NCI-H1092 treated with DMSO at 0.1 percent for 48 hours (cell line): ENCODE measurements around the gene DBX1.
"Not testable (repeated sequence)": the region's sequence is repeated elsewhere in the genome, so short reads cannot be mapped to it uniquely, and the experiment has no call there.

Experiments
- DNase-seq: peaks from one replicate; lab custom pipeline; 2025; lab: John Stamatoyannopoulos, UW

The DBX1 gene

DNA sequence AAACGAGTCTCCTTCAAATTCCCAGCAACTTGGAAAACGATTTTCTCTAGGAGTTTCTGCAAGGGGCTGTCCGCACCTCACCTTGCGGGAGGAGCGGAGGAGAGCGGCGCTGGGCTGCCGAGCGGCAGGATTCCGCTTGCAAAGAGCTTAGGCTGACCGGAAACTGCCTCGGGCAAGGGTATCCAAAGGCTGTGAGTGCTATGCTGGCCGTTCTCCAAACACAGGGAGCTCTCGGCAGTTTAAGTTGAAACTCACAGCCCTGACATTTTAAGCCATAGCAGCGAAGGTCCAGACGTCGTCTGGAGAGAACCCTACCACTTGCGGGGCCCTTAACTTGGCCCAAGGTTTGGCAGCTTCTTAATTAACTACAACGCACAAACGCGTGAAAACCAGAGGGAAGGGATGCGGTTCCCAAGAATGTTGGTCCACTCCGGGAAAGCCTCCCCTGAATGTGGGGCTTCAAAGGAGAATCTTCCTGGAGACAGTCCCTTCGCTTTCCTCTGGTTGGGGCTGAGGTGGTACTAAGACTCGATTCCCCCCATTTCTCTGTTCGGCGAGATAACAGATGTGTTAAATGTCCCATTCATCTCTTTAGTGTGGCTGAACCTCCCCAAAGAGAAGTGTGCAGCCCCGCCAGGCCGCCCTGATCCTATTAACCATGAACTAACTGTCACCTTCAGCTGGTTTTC lies 1.1 kb upstream of the DBX1 start:
- DNase-seq: peak; percentile 38

DNA sequence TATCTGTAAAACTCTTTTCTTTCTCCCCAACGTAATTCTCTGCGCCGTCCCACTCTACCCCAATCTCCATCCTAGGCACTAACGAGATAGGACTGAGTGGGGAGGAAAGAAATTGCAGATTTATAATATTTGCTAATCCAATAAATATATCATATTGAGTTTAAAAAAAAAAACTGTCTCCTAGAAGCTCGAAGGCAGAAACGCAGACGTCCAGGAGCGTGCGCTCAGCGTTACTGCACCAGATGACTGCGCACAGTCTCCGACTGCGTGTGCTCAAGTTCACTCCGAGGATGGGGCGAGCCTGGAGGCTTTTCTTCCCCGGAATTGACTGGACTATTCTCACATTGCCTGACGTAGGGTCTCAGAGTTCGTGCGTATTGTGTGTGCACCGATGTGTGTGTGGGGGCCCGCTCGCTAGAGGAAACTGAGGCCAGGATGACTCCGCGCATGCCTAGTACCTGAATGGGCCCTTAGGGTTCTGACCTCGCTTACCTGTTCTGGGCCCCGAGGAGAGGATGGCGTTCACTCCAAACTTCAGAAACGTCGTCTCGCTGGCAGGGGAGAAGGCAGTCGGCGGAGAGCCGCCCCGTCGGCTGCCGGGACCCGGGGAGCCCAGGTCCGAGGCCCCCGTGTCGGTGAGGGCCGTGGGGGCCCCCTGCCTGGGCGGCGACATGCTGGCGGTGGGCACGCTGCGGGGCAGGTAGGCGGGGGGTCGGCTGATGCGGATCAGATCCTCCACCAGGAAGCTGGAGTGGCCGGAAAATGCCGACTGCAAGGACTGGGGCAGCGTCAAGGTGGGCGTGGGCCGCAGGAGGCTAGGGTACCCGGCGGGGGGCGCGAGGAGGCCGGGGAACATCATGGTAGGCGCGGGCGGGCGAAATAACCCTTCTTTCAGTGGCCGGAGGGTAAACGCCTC lies 551 bp downstream of the DBX1 start:
- no peak for DNase-seq

GRCh38 chr11:20158597-20159257 lies 1.5 kb downstream of the DBX1 start:
- DNase-seq: no peak

DNA sequence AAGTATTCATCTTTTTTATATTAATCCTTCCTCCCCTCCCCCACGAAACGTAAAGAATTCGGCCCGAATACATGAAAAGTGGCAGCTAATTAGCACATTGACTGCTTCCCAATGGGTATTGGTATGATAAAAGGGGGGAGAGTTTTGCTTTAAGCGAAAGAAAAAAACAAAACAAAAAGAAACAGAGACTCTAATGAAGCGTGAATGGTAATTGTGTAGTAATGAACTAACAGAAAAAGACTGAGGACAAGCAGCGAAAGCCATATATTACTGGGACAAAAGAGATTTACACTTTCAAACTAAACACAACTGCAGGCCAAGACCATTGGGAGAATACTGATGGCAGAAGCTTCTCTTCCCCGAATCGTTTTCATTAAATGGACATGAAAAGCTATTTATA lies 2.5 kb downstream of the DBX1 start:
- DNase-seq: no peak

DNA sequence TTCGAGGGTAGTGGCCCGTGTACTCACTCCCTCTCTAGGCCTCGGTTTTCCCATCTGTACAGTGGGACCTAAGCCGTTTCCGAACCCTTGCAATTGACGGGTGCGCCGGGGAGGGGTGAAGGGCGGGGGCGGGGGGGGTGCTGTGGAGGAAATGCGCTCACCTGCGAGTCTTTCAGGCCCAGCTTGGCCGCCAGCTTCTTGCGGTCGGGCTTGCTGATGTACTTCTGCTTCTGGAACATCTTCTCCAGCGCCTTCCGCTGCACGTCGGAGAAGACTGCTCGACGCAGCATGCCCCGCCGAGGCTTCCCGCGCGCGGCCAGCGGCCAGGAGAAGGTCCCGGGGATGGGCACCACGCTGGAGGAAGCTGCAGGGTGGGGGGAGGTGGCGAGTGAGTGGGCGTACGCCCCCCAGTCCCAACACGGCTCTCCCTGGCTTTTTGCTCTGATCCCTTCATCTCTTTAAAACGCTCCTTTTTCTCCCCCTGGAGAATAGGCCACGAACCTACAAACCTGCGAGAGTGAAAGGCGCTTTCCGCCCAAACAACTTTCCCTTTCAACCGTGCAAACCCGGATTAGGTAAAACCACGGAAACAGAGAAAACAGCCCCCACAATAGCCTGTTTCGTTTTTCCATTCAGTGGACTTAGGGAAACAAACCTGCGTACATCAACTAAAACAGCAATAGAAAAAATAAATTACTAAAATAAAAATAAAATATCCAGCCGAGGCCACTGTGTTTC lies 3.2 kb downstream of the DBX1 start:
- no peak for DNase-seq

DNA sequence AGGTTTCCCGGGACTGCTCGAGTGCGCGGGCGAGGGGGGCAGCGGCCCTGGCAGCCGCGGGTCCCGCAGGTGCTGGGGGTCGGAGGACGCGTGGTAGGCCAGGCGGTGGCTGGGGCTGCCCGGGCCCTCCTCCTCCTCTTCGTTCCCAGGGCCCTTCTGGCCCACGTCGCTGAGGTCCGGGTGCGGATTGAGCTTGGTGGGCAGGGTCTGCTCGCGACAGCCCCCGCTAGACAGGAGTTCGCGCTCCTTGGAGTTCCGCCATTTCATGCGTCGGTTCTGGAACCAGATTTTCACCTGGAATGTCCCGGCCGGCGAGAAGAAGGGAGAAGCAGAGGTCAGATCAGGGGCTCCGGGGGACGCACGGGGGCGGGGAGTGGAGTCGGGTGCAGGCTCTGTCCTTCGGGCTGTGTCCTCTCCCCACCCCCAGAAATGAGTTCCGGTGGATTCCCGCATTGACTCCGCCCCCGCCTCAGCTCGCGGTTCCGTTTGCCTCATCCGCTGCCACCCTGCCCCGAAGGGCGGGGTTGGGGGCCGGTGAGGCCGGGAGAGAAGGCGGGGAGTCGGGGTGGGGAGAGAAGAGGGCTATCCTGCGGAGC lies 3.9 kb downstream of the DBX1 start:
- peak; percentile 54 for DNase-seq

DNA sequence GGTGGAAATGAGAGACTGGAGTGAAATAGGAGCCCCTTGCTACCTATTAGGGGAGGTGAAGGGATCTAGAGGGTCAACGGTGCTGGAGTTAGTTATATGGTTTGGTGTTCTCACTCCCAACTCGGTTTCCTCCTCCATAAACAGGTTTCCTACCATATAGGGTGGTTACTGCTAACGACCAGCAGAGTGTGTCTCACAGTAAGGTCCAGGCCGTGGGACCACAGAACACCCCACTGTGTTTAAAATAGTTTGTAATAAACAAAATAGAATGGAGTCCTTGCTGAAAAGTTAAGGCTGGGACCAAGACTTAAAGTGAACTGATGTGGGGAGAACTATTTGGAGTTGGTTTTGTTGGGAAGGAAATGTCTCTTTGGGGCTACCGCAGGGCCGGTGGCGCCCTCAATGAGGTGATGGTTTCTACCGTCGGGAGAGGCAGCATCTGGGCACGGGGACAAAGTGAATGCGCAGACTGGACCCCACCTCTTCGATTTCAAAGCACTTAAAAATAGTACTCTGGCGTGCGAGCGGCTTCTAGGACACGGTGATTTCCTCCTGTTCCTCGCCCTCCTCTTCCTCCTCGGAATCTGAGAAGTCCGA lies 4.5 kb downstream of the DBX1 start:
- peak; percentile 45 for DNase-seq

- DNase-seq: no peak
Measured at GRCh38 chr11:20154381-20154780, 5.9 kb downstream of the DBX1 start.

DNA sequence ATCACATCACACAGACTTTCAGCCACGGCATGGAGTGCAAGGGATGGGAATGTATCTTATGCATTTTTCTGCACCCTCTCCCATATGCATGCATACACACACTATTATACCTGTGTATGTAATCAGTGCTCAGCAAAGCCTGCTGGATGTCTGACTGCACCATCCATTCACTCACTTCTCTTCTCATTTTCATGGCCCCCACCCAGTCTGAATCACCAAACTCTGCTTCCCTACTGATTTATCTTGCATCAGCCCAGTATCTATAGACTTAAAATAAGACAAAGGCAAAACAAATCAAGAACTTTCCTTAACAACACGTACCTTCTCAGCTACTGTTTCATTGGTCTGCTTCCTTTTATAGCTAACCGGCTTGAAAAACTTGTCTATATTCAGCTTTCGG lies 21.6 kb downstream of the DBX1 start:
- DNase-seq: no peak

DNA sequence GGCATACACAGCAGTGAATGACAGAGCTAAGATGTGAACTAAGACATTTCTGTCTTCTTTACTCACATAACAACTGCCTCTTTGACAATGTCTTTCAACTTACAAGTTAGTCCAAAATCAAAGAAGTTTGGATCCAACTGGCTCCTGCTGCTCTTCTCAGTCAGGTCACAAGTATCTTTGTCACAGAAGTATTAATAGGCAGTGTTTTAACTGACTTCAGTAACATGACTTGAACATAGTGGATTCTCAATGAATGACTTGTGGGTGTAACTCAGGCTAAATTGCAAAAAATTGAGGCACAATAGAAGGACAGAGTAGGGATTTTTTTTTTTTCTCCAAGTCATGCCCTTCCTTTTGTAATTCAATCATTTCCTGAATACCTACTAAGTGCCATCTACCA lies 22.6 kb downstream of the DBX1 start:
- DNase-seq: no peak

GRCh38 chr11:20134991-20135736 lies 25.1 kb downstream of the DBX1 start:
- DNase-seq: no peak

DNA sequence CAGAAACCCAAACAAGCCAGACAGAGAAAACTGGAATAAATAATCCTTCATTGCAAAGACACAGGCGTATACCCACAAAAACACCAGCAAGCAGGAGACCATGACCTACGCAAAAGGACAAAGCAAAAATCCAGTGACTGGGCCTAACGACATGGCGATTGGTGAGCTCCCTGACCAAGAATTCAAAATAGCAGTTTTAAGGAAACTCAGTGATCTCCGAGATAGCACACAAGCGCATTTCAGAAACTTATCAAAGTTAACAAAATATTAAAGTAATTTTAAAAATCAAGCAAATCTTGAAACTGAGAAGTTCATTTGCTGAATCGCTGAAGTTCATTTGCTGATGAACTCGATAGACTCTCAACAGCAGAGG lies 27.6 kb downstream of the DBX1 start:
- DNase-seq: no peak

DNA sequence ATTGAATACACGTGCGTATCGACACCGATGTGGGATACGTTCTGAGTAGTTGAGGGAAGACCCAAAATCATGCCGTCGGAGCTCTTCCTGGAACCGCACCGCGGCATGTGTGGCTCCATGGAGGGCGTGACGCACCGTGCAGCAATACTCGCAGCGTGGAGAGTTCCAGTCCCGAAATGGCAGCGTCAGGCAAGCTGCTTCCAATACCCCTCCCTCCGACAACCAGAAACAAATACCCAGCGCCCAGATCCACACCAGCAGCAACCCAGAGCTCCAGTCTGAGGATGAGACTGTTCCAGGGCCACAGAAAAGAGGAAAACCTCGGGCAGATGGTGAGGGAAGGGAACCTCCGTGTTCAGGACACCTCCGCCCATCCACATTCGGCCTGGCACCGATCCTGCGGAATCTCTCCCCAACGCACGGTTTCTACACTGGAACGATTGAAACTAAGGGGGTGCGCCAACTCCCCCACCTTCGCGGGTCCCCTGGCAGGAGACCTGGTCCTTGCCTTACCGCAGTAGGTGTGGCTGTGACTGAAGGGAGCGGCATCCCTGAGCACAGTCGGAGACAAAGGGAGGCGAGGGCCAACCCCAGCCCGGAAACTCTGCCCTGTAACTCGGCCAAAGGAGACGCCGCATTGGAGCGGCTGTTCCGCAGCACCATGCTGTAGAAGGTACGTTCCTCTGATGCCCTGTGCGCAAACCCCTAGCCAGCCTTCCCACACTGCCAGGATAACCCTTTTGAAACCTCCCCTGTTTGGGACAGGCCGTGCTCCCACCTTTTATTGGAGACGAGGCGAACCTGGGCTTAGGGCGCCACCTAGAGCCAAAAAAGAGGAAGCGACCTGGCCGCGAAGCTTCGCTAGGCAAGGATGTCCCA lies 28.2 kb downstream of the DBX1 start:
- peak; percentile 22 for DNase-seq

DNA sequence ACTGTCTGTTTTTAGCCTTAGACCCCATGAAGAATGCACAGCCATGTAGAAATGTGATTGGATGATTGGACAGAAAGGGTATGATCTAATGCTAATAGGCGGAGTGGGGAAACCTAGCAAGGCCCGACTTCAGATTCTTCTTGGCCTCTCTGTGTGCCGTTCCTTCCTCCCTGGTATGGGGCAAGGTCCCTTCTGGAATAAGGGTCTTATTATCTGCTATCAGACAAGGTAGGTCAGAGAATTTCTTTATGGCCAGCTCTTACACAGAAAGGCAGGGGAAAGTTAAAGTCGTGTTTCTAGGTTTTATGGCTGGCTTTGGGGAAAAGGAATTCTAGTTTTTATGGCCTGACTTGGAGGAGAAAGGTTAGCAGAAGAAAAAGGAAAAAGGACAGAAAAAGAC lies 30.6 kb downstream of the DBX1 start:
- no peak for DNase-seq

DNA sequence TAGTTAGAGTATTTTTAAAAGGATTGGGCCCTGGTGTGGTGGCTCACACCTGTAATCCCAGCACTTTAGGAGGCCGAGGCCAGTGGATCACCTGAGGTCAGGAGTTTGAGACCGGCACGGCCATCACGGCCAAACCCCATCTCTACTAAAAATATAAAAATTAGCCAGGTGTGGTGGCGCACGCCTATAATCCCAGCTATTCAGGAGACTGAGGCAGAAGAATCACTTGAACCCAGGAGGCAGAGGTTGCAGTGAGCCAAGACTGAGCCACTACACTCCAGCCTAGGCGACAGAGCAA lies 31.8 kb downstream of the DBX1 start:
- DNase-seq: not testable (repeated sequence)

- DNase-seq: peak; percentile 62
Measured at GRCh38 chr11:20127671-20128527, 32.4 kb downstream of the DBX1 start.

- DNase-seq: no peak
Measured at GRCh38 chr11:20126724-20127123, 33.6 kb downstream of the DBX1 start.

DNA sequence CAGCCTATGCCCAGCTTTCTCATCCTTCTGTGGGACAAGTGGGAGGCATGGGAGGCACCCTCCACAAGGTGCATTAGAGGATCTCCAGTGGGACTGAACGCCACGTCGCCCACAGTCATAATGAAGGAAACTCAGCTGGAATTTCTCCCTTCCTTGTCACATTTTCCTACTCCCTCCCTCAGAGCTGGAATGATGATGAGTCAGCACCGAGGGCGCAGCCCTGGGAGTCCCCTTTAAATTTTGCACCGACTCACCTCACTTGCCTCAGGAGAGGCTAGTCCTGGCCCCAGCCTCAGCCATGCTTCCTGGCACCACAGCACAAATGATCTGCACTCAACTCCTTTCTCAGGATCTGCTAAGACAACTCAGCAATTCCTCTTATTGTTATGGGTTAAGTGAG lies 34.3 kb downstream of the DBX1 start:
- no peak for DNase-seq

- DNase-seq: no peak
Measured at GRCh38 chr11:20122131-20122530, 38.1 kb downstream of the DBX1 start.
